AG09309 (cell line): ENCODE measurements around the gene TUBB1.

ENCODE experiments used
- DNase-seq: peaks from one replicate; pipeline ENCODE4 v3.0.0-alpha.2; 2010; ENCODE audit warnings: low read depth
- H3K4me3 ChIP-seq: 2 replicates; pipeline ENCODE4 v1.5.1; 2011; ENCODE audit warnings: mild to moderate bottlenecking, low read depth, low read length, moderate library complexity; ENCODE audit not compliant: control insufficient read depth
- CTCF ChIP-seq: IDR thresholded peaks from 2 replicates; pipeline ENCODE4 v1.5.1; 2011; ENCODE audit warnings: mild to moderate bottlenecking, low read depth, low read length, inconsistent platforms; ENCODE audit not compliant: insufficient read depth, control insufficient read depth; ENCODE audit errors: missing control alignments

Gene TUBB1

GRCh38 chr20:59063358-59064213 lies 44.4 kb downstream of the TUBB1 start:
- H3K4me3 ChIP-seq = no peak overlapping the region
- DNase-seq = no peak
- no peak for TF ChIP-seq CTCF

GRCh38 chr20:59064214-59064722 lies 45.0 kb downstream of the TUBB1 start:
- no peak overlapping the region for H3K4me3 ChIP-seq
- no peak for TF ChIP-seq CTCF
- no peak for DNase-seq

GRCh38 chr20:59068534-59068933 lies 49.3 kb downstream of the TUBB1 start:
- no peak for DNase-seq
- no peak for TF ChIP-seq CTCF
- H3K4me3 ChIP-seq = no peak overlapping the region

DNA sequence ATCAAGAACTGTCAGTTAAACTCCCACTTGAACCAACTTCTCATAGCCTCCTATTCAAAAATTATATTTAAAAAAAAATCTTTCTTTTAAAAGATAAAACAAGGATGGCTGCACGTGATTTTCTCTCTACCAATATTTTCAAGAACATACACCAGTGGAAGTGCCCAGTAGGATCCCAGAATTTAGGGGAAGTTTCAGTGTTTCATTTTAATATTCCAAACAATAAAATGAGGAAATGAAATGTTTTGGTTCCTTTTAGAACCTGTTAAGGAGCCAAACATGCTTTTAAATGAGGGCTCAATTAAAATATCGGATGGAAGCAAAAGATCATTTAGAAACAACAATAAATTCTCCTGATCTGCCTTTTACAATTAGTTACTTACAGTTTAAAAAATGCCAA lies 49.8 kb downstream of the TUBB1 start:
- no peak for TF ChIP-seq CTCF
- DNase-seq = no peak
- H3K4me3 ChIP-seq = no peak overlapping the region

- no peak overlapping the region for H3K4me3 ChIP-seq
- no peak for TF ChIP-seq CTCF
- DNase-seq = no peak
Observed at GRCh38 chr20:59071216-59071615, 52.0 kb downstream of the TUBB1 start.

- no peak overlapping the region for H3K4me3 ChIP-seq
- TF ChIP-seq CTCF = no peak
- DNase-seq = no peak
Observed at GRCh38 chr20:59073582-59073981, 54.4 kb downstream of the TUBB1 start.
